ENCODE data around the gene EPAS1. TPM values are rescaled to one million over a fixed set of nuclear protein-coding genes. Genes with fewer than 3 reads are reported as not detected.

The EPAS1 gene
- total RNA-seq, 1 experiment from 2014 or later: 17.3 TPM

DNA sequence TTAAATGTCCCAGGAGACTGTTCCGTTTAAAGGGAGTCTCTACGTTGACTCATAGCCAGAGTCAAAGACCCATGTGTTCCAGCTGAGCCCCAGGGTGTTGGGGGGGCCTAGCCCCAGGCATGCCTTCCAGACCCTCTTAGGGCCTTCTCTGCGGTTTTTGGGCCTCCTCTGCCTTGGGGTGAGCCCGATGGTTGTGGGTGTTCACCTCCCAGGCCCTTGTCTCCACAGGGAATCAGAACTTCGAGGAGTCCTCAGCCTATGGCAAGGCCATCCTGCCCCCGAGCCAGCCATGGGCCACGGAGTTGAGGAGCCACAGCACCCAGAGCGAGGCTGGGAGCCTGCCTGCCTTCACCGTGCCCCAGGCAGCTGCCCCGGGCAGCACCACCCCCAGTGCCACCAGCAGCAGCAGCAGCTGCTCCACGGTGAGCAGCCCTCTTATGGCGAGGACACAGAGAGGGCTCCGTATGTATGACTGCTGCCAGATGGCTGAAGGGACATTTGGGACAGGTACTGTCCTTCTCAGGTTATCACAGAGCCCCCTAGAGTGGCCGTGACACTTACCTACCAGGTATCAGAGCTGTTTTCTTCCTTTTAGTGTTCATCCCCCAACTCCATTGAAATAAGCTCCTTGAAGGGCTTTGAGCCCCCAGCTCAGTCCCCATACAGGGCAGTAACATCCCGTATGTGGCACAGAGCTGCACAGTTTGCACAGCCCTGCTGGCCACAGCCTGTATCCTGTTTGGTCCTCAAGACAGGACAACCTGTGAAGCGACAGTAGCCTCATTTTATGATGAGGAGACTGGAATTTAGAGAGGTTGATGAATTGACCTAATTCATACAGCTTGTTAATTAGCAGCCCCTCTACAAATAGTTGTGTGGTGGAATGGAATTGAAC, 80.7 kb downstream of the EPAS1 start:
- Histone ChIP-seq H3K4me1 (peaks cover 19% of the 10 kb centered on the region), H3K4me3 (no peak overlapping the region), H3K27me3 (no peaks in the 10 kb centered on the region), H3K27ac (no peak overlapping the region), H3K9me3 (replicated peaks) (0 out of 2 replicates have a peak, but pooled peaks cover 6% of the 10 kb centered on the region), H3K36me3 (peaks cover 8% of the 10 kb centered on the region)
- no peak for DNase-seq

DNA sequence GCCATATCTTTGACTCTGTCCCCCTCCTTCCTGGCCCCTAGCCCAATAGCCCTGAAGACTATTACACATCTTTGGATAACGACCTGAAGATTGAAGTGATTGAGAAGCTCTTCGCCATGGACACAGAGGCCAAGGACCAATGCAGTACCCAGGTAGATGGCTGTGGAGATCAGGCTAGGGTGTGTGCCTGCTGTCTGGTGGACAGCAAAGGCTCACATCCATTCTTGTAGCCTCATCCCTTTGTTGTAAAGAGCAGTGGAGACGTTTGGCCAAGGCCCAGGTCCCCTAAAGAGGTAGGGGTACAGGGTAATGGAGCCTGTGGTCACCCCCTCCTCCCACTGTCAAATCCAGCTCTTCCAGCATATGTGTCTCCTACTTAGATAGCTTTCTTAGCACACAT, 81.4 kb downstream of the EPAS1 start:
- peaks cover 19% of the 10 kb centered on the region for H3K4me1 ChIP-seq
- H3K4me3 ChIP-seq: no peak overlapping the region
- no peak for DNase-seq
- H3K27me3 ChIP-seq: no peaks in the 10 kb centered on the region
- no peaks in the 10 kb centered on the region for H3K9me3 ChIP-seq (replicated peaks)
- H3K27ac ChIP-seq: no peak overlapping the region
- 0 out of 2 replicates have a peak, but pooled peaks cover 2% of the 10 kb centered on the region for H3K36me3 ChIP-seq

DNA sequence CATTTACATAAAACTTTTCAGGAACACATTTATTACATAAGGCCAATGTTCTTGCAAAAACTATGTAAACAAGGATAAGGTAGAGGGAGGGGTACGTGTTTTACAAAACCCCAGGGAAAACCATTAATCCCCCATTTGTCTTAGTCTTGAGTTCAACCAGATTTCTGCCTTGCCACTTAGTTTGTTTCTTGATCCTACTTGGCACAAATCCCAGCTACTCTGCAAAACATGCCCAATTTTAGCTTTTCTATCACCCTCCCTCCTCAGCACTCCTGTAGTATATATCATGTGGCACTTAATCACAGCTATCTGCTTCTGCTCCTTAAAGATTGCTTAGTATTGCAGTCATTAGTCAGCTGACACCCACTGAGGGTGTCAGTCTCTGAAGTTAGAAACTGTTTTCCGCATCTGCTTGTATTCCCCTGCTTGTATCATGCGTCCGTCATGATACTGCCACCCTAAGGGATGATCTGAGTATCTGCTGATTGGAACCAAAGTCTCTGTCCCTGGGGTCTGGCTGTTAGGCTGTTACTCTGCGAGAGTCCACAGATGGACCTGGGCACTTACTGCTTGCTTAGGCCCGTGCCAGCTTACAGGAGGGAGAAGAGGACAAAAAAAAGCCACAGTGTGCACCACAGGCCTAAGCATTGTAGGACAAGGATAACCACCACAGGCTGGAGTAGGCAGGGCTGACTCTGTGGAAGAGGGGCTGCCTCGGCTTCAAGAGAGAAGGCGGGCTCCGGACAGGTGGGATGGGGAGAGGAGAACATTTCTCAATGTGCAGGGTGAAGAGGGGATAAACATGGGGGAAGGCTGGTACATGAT, 82.2 kb downstream of the EPAS1 start:
- 0 out of 2 replicates have a peak, but pooled peaks cover 2% of the 10 kb centered on the region for H3K36me3 ChIP-seq
- H3K4me1 ChIP-seq: peaks cover 19% of the 10 kb centered on the region
- H3K4me3 ChIP-seq: no peak overlapping the region
- no peak overlapping the region for H3K27ac ChIP-seq
- no peaks in the 10 kb centered on the region for H3K9me3 ChIP-seq (replicated peaks)
- no peaks in the 10 kb centered on the region for H3K27me3 ChIP-seq
- peak in 1 of 2 experiments; percentile 59 for DNase-seq

DNA sequence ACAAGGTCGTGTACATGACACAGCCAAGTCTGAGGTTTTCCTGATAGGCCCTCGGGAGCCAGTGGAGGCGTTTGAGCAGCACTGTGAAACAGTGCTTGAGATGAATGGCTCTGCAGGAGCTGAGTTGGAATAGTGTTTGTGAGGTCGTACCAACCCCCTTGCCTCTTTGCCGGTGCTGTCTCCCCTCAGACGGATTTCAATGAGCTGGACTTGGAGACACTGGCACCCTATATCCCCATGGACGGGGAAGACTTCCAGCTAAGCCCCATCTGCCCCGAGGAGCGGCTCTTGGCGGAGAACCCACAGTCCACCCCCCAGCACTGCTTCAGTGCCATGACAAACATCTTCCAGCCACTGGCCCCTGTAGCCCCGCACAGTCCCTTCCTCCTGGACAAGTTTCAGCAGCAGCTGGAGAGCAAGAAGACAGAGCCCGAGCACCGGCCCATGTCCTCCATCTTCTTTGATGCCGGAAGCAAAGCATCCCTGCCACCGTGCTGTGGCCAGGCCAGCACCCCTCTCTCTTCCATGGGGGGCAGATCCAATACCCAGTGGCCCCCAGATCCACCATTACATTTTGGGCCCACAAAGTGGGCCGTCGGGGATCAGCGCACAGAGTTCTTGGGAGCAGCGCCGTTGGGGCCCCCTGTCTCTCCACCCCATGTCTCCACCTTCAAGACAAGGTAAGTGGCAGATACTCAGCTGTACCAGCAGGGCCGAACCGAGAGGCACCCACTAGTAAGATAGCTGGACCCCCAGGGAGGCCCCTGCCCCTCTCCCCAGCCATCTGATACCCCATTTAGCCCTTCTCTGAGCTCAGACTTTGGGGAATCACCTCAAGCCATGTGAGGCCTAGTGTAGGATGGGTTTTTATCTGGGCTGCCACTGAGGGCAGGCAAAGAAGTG, 83.1 kb downstream of the EPAS1 start:
- no peaks in the 10 kb centered on the region for H3K27me3 ChIP-seq
- DNase-seq: no peak
- 0 out of 2 replicates have a peak, but pooled peaks cover 2% of the 10 kb centered on the region for H3K36me3 ChIP-seq
- H3K27ac ChIP-seq: no peak overlapping the region
- no peaks in the 10 kb centered on the region for H3K9me3 ChIP-seq (replicated peaks)
- H3K4me3 ChIP-seq: no peak overlapping the region
- peaks cover 19% of the 10 kb centered on the region for H3K4me1 ChIP-seq

DNA sequence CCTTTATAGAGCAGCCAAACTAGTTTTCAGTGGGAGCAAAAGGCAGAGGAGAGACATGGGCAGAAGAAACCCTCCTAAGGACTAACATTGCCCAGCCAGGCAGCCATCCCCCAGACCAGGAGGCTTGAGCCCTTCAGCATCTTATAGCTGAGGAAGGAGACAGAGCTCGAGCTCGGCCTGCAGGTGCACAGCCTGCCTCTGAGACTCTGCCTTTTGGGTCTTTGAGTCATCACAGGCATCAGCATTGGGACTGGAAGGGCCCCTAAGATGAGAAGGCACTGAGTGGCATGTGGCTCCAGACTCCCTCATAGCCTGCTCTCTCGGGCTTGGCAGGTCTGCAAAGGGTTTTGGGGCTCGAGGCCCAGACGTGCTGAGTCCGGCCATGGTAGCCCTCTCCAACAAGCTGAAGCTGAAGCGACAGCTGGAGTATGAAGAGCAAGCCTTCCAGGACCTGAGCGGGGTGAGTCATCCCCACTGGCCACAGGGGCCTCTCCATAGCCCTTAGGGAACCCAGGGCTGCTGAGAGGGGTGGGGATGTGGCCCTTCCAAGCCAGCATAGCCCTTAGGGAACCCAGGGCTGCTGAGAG, 84.1 kb downstream of the EPAS1 start:
- 0 out of 2 replicates have a peak, but pooled peaks cover 2% of the 10 kb centered on the region for H3K36me3 ChIP-seq
- H3K4me1 ChIP-seq: peaks cover 19% of the 10 kb centered on the region
- no peaks in the 10 kb centered on the region for H3K27me3 ChIP-seq
- no peak overlapping the region for H3K27ac ChIP-seq
- no peak overlapping the region for H3K4me3 ChIP-seq
- H3K9me3 ChIP-seq (replicated peaks): no peaks in the 10 kb centered on the region
- DNase-seq: peak; percentile 58 to 63

DNA sequence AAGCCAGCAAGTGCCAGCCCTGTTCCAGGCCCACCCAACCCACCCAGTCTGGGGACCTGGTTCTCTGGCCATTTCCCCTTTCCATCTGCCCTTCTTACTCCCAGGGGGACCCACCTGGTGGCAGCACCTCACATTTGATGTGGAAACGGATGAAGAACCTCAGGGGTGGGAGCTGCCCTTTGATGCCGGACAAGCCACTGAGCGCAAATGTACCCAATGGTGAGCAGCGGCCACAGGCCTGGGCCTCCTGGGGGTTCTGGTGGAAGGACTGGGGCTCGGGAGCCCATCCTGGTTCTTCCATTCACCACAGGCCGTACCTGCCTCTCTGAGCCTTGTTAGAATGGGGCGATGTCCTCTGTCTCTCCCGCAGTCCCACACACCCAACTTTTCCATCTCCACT, 84.7 kb downstream of the EPAS1 start:
- no peak for DNase-seq
- Histone ChIP-seq H3K4me3 (no peak overlapping the region), H3K36me3 (0 out of 2 replicates have a peak, but pooled peaks cover 2% of the 10 kb centered on the region), H3K27ac (no peak overlapping the region), H3K4me1 (peaks cover 15% of the 10 kb centered on the region), H3K9me3 (replicated peaks) (no peaks in the 10 kb centered on the region), H3K27me3 (no peaks in the 10 kb centered on the region)

DNA sequence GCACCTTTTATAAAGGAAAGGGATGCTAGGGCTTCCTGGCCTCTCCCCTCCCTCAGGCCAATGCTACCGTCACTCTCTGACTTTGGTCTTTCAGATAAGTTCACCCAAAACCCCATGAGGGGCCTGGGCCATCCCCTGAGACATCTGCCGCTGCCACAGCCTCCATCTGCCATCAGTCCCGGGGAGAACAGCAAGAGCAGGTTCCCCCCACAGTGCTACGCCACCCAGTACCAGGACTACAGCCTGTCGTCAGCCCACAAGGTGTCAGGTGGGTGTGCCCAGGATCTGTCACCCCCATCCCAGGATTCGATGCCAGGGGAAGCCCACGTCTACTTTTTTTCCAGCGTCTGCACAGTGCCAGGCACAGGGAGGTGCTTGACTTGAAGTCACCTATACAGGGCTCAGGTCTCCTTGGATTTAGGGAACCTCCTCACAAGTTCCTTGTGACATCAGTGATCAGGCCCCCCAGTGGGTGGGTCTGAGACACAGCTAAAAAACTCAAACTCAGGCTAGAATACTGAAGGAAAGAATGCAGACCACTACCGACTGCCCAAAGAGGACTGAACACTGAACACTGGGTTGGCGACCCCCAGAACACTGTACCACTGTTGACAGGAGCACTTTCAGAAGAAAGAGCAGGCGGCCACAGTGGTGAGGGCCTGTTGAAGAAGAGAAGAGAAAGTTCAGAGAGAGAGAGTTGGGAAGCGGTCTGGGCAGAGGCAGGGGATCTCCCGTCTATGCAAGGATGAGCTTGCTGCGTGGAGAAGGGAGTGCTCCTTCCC, 85.3 kb downstream of the EPAS1 start:
- Histone ChIP-seq H3K4me3 (no peak overlapping the region), H3K27me3 (no peaks in the 10 kb centered on the region), H3K4me1 (peaks cover 10% of the 10 kb centered on the region), H3K27ac (no peak overlapping the region), H3K36me3 (0 out of 2 replicates have a peak, but pooled peaks cover 2% of the 10 kb centered on the region), H3K9me3 (replicated peaks) (no peaks in the 10 kb centered on the region)
- no peak for DNase-seq

DNA sequence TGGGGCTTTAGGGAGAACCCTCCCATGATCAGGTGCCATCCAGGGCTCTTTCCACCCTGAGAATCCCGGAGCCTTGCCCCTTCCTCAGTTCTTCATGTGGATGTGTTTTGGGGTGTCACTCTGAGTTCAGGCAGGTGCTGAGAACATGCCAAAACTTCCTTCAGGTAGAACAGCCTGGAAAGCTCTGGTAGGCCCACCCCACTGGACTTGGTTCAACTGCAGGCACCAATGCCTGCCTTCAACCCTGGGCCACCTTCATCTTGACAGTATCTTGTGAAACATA, 85.8 kb downstream of the EPAS1 start:
- no peak for DNase-seq
- 0 out of 2 replicates have a peak, but pooled peaks cover 2% of the 10 kb centered on the region for H3K36me3 ChIP-seq
- H3K4me1 ChIP-seq: peaks cover 10% of the 10 kb centered on the region
- no peaks in the 10 kb centered on the region for H3K9me3 ChIP-seq (replicated peaks)
- H3K27ac ChIP-seq: no peak overlapping the region
- H3K27me3 ChIP-seq: no peaks in the 10 kb centered on the region
- H3K4me3 ChIP-seq: no peak overlapping the region

DNA sequence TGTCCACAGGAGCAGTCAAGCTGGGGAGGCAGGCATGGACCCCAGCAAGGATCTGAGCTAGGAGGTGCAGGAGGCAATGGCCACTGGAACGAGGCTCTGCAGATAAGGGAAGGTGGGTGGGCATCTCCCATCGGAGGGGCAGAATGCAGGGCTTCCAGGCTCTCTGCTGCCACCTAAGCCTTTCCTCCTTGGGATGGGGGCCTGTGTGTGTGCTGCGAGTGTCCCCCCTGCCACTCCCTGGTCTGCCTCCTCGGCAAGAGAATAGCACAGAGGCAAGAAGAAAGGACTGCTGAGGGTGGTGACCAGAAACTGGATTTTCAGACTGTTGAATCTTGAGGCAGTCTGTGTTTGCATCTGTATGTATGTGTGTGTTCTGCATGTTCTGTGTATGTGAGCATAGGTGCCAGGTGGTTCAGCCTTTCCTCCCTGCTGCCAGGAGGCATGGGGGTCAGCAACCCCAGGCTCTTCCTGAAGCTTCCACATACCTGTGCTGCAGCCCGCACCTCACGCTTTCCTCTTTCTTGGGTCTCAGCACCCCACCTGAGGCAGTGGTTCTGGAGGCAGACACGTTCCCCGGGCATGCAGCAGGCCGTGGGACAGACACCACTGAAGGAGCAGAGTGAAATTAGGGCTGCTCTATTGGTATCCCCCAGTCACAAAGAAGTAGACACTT, 86.7 kb downstream of the EPAS1 start:
- no peak overlapping the region for H3K4me3 ChIP-seq
- H3K4me1 ChIP-seq: peaks cover 8% of the 10 kb centered on the region
- DNase-seq: no peak
- H3K9me3 ChIP-seq (replicated peaks): no peaks in the 10 kb centered on the region
- no peaks in the 10 kb centered on the region for H3K27me3 ChIP-seq
- H3K27ac ChIP-seq: no peak overlapping the region
- no peaks in the 10 kb centered on the region for H3K36me3 ChIP-seq

DNA sequence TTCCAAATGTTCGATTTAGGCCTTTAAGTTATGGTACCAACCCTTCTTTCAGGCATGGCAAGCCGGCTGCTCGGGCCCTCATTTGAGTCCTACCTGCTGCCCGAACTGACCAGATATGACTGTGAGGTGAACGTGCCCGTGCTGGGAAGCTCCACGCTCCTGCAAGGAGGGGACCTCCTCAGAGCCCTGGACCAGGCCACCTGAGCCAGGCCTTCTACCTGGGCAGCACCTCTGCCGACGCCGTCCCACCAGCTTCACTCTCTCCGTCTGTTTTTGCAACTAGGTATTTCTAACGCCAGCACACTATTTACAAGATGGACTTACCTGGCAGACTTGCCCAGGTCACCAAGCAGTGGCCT, 87.2 kb downstream of the EPAS1 start:
- Histone ChIP-seq H3K27me3 (no peaks in the 10 kb centered on the region), H3K4me3 (no peak overlapping the region), H3K27ac (no peak overlapping the region), H3K4me1 (0 out of 2 replicates have a peak, but pooled peaks cover 4% of the 10 kb centered on the region), H3K9me3 (replicated peaks) (no peaks in the 10 kb centered on the region), H3K36me3 (no peaks in the 10 kb centered on the region)
- no peak for DNase-seq

DNA sequence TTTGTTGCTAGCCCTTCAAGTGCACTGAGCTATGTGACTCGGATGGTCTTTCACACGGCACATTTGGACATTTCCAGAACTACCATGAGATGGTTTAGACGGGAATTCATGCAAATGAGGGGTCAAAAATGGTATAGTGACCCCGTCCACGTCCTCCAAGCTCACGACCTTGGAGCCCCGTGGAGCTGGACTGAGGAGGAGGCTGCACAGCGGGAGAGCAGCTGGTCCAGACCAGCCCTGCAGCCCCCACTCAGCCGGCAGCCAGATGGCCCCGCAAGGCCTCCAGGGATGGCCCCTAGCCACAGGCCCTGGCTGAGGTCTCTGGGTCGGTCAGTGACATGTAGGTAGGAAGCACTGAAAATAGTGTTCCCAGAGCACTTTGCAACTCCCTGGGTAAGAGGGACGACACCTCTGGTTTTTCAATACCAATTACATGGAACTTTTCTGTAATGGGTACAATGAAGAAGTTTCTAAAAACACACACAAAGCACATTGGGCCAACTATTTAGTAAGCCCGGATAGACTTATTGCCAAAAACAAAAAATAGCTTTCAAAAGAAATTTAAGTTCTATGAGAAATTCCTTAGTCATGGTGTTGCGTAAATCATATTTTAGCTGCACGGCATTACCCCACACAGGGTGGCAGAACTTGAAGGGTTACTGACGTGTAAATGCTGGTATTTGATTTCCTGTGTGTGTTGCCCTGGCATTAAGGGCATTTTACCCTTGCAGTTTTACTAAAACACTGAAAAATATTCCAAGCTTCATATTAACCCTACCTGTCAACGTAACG, 88.8 kb downstream of the EPAS1 start:
- H3K9me3 ChIP-seq (replicated peaks): no peaks in the 10 kb centered on the region
- H3K36me3 ChIP-seq: no peaks in the 10 kb centered on the region
- no peak for DNase-seq
- no peak overlapping the region for H3K4me3 ChIP-seq
- H3K4me1 ChIP-seq: 0 out of 2 replicates have a peak, but pooled peaks cover 4% of the 10 kb centered on the region
- no peaks in the 10 kb centered on the region for H3K27me3 ChIP-seq
- no peak overlapping the region for H3K27ac ChIP-seq

DNA sequence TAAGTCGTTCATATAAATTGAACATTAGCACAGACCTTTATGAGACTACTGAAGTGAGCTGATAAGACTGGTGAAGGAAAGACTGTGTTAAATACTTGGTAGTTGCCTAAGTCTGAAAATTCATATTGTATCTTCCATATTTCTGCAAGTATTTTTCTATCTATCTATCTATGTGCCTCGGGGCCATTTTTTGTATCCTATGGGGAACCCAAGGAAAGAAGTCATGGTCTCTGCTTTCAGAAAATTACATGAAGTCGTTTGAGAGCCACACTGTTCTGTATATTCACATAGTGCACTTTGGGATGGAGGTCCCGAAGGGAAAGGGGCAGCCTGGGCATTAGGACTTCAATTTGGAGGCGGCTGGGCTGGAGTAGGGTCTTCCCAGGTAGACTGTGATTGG, 89.6 kb downstream of the EPAS1 start:
- no peaks in the 10 kb centered on the region for H3K27me3 ChIP-seq
- no peak overlapping the region for H3K27ac ChIP-seq
- no peak overlapping the region for H3K4me3 ChIP-seq
- H3K9me3 ChIP-seq (replicated peaks): no peaks in the 10 kb centered on the region
- H3K4me1 ChIP-seq: no peaks in the 10 kb centered on the region
- DNase-seq: no peak
- H3K36me3 ChIP-seq: no peaks in the 10 kb centered on the region
